Tibial artery (tissue), 4 donors: Measurements from ENCODE around the gene BANP.
A peak's percentile ranks its signal among the peaks of the same experiment; 100 is the strongest.

ENCODE experiments used
- DNase-seq, 2 donors: peaks; one replicate each; pipeline ENCODE4 v3.0.0-alpha.2; 2019
- H3K27ac ChIP-seq, 2 donors: fragments of 200-600 bp; sonication (generic) in 1 of 2; 1 replicate in 1 of 2; 2 replicates in 1 of 2; pipeline ENCODE4 v1.5.1; 2018 to 2019; ENCODE audit warnings: mild to moderate bottlenecking in 1 of 2
- H3K27me3 ChIP-seq, 2 donors: fragments of 200-600 bp; sonication (generic) in 1 of 2; one replicate each; pipeline versions ENCODE4 v1.5.1 to v1.6.0; 2016 to 2019
- H3K36me3 ChIP-seq, 3 donors: fragments of 200-600 bp; sonication (generic) in 2 of 3; one replicate each; pipeline ENCODE4 v1.5.1; 2016 to 2019; ENCODE audit warnings: mild to moderate bottlenecking in 2 of 3
- H3K4me1 ChIP-seq, 4 donors: fragments of 200-600 bp; sonication (generic) in 2 of 4; 1 replicate in 3 of 4; 2 replicates in 1 of 4; pipeline ENCODE4 v1.5.1; 2016 to 2019
- H3K4me3 ChIP-seq, 2 donors: fragments of 200-600 bp; sonication (generic) in 1 of 2; 1 replicate in 1 of 2; 2 replicates in 1 of 2; pipeline ENCODE4 v1.5.1; 2018 to 2019; ENCODE audit warnings: mild to moderate bottlenecking in 2 of 2
- H3K9me3 ChIP-seq, 3 donors: fragments of 200-600 bp; sonication (generic) in 1 of 3; one replicate each; pipeline ENCODE4 v1.5.1; 2016 to 2019
- CTCF ChIP-seq, 2 experiments: fragments of 200-600 bp in 1 of 2; fragments of 450-650 bp in 1 of 2; IDR thresholded peaks; one replicate each; pipeline ENCODE4 v1.5.1; 2017 to 2019; ENCODE audit warnings: antibody characterized with exemption in 2 of 2, mild to moderate bottlenecking in 1 of 2, moderate library complexity in 1 of 2
- intact Hi-C: fragments of 100-400 bp; cut with DNase I; formaldehyde crosslinking; loops from one replicate; pipeline ENCODE4 v1.15.0; 2023; ENCODE audit warnings: low total_unique reads

BANP gene

DNA sequence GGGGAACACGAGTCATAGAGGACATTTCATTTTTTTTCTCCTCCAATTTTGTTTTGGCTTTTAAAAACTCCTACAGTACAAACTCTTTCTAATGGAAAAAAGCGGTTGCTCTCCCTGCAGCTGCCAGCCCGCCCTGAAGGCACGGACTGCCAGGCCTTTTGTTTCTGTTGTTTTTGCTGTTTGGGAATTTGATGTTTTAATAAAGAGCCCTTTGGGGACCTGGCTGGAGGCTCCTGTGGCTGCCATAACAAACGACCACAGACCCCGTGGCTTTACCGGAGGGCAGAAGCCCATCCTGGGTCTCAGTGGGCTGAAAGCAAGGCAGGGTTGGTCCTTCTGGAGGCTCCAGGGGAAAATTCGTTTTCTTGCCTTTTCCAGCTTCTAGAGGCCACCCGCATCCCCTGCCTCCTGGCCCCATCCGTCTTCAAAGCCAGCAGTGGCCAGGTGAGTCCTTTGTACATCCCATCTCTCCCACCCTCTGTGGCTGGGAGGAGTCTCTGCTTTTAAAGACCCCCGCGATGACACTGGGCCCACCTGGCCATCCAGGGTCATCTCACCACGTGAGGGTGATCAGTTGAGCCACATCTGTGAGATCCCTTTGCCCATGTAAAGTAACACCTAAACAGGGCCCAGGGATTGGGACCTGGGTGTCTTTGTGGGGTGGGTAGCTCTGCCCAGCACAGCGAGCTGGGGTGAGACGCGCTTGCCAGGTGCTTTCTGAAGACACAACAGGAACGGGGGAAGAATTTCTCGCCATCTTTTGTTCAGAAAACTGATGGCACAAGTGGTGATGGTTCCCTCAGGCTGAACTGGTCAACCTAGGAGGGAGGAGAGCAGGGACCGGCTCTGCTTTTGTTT is 113.9 kb downstream of the BANP start:
- DNase-seq: no peak
- no peaks in the 10 kb centered on the region for H3K9me3 ChIP-seq
- TF ChIP-seq CTCF (IDR thresholded peaks at IDR 0.05): no peak
- H3K4me3 ChIP-seq: no peak overlapping the region
- no peaks in the 10 kb centered on the region for H3K27me3 ChIP-seq
- H3K36me3 ChIP-seq: peaks cover 9 to 67% (median 13%) of the 10 kb centered on the region in 3 donors
- H3K27ac ChIP-seq: peak overlapping the region in 1 of 2 donors; percentile 13
- intact Hi-C loops: no loop called here
- peaks cover 0 to 25% (median 15%) of the 10 kb centered on the region in 4 donors for H3K4me1 ChIP-seq

DNA sequence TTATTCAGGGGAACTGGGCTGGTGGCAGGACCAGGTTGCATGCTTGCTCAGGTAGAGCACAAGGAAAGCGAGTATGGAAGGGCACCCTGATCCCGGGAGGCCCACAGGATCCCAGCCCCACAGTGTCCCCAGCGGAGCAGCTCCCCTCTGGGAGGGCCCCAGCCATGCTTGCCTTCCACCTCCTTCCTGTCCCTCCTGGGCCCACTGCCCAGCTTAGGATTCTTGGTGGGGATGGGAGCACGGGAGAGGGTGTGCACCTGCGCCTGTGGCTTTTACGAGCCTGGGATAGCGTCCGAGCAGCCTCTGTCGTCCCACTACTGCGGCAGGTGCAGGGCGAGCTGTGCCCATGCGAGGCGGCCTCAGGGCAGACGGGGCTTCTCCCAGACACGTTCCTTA is 114.5 kb downstream of the BANP start:
- no peak overlapping the region for H3K27ac ChIP-seq
- H3K36me3 ChIP-seq: peaks cover 12 to 67% (median 15%) of the 10 kb centered on the region in 3 donors
- peaks cover 0 to 25% (median 15%) of the 10 kb centered on the region in 4 donors for H3K4me1 ChIP-seq
- H3K27me3 ChIP-seq: no peaks in the 10 kb centered on the region
- DNase-seq: no peak
- TF ChIP-seq CTCF (IDR thresholded peaks at IDR 0.05): no peak
- no peak overlapping the region for H3K4me3 ChIP-seq
- no peaks in the 10 kb centered on the region for H3K9me3 ChIP-seq
- intact Hi-C loops: no loop called here

- Histone ChIP-seq H3K27me3 (no peaks in the 10 kb centered on the region), H3K4me3 (no peak overlapping the region), H3K27ac (no peak overlapping the region), H3K36me3 (peaks cover 15 to 69% (median 17%) of the 10 kb centered on the region in 3 donors), H3K9me3 (no peaks in the 10 kb centered on the region), H3K4me1 (peaks cover 0 to 25% (median 15%) of the 10 kb centered on the region in 4 donors)
- TF ChIP-seq CTCF (IDR thresholded peaks at IDR 0.05): no peak
- no peak for DNase-seq
- intact Hi-C loops: no loop called here
Measured at GRCh38 chr16:88066234-88066633, 115.0 kb downstream of the BANP start.

- Histone ChIP-seq H3K9me3 (no peaks in the 10 kb centered on the region), H3K4me1 (peaks cover 0 to 23% (median 15%) of the 10 kb centered on the region in 4 donors), H3K4me3 (no peak overlapping the region), H3K27ac (no peak overlapping the region), H3K36me3 (peaks cover 15 to 76% (median 23%) of the 10 kb centered on the region in 3 donors), H3K27me3 (no peaks in the 10 kb centered on the region)
- TF ChIP-seq CTCF (IDR thresholded peaks at IDR 0.05): no peak
- intact Hi-C loops: no loop called here
- no peak for DNase-seq
Measured at GRCh38 chr16:88066680-88067529, 115.7 kb downstream of the BANP start.

DNA sequence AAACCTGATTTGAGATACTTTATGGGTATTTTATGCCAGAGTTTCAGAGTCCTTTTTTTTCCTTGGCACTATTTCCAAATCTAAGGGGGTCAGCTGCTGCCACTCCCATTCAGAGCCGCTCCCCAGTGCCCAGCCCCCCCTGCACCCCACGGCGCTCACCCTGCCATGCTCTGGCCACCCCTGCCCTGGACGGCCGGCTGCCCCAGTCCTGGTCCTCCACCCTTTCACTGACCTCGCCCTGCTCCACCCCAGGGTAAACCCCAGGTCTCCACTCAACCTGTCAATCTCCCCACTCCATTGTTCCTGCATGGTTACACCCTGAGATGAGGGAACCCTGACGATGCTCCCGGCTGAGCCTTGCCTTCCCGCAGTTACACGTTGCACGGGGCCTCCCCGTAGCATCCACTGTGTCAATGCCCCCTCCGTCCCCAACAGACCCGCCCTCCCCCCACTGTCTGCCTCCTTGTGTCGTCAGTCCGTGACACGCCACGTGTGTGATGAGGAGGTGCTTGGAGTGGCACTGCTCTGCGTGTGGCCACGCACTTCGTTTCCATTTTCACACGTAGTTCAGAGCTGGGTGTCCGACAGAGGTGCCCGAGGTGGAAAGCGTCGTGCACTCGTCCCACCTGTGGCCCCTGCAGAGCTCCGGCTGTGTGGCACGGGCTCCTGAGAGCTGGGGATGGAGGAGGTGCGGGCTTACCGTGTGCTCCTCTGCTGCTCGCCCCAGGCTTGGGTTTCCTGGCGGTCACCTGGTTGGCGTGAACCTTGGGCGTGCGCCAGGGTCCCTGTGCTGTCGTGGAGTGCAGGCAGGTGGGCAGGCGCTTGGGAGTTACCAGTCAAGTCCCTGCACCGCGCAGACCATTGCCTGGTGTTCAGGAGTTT is 116.5 kb downstream of the BANP start:
- H3K4me3 ChIP-seq: no peak overlapping the region
- TF ChIP-seq CTCF (IDR thresholded peaks at IDR 0.05): no peak
- intact Hi-C loops: no loop called here
- H3K27ac ChIP-seq: no peak overlapping the region
- peaks cover 24 to 84% (median 31%) of the 10 kb centered on the region in 3 donors for H3K36me3 ChIP-seq
- peak in 1 of 2 donors; percentile 56 for DNase-seq
- peaks cover 0 to 14% (median 8%) of the 10 kb centered on the region in 4 donors for H3K4me1 ChIP-seq
- no peaks in the 10 kb centered on the region for H3K9me3 ChIP-seq
- no peaks in the 10 kb centered on the region for H3K27me3 ChIP-seq
